ENCODE measurements around the gene ZCCHC2. TPM values are rescaled to one million over a fixed set of nuclear protein-coding genes. Genes with fewer than 3 reads are reported as not detected.

Gene ZCCHC2
- total RNA-seq (2014; rRNA removed; shearing (Covaris generic)): 7.8 and 10.5 TPM in 2 replicates

DNA sequence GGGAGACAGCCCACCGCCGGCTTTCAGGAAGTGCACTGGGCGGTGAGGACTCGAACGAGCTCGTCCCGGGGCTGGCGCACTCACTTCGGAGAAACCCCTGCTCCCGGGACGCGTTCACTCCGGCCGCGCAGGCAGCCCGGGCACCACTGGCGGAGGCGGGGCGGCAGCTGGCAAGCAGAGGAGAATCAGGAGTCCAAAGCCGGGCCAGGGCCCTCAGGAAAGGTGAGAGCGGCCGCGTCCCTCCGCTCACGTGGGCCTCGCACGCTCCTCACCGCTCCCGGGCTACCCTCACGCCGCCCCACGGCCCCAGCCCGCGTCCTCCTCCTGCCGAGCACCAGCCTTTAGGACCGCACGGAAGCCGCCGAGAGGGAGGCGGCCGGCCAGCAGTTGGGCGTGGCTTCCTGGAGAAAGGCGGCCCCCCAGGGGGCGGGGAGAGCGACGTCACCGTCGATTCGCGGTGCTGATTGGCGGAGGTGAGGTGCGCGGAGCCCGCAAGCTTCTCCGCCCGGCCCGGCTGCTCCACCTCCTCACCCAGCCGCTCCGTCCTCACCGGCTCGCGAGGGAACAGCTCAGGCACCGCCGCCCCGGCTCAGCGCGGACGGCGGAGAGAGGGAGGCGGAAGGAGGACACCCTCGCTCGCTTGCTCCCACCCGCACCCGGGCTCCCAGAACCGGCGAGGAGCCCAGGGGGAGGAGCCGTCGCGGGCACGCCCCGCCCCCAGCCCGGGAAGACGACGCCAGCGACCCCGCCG lies at the start of gene ZCCHC2:
Gene ZCCHC2 (plus strand): TSS at position 522 of the 751 bp plus-strand sequence. CDS start 400 bp downstream, outside the sequence.
- peaks cover 38% of the 10 kb centered on the region for H3K27me3 ChIP-seq (ENCODE audit: control insufficient read depth, insufficient read depth, low read length)
- H3K36me3 ChIP-seq (replicated peaks; ENCODE audit: control insufficient read depth, insufficient read depth, low read length): no peaks in the 10 kb centered on the region
- DNase-seq: peak; percentile 97
- H3K4me3 ChIP-seq (ENCODE audit: insufficient read depth, low read depth, low read length): peak within 1 kb of the TSS; percentile 85

GRCh38 chr18:62479574-62479973 lies 43.3 kb upstream of the ZCCHC2 start:
- no peaks in the 10 kb centered on the region for H3K36me3 ChIP-seq (replicated peaks; ENCODE audit: control insufficient read depth, insufficient read depth, low read length)
- H3K27me3 ChIP-seq (ENCODE audit: control insufficient read depth, insufficient read depth, low read length): no peaks in the 10 kb centered on the region
- no peak for DNase-seq
- H3K4me3 ChIP-seq (ENCODE audit: insufficient read depth, low read depth, low read length): no peak overlapping the region

DNA sequence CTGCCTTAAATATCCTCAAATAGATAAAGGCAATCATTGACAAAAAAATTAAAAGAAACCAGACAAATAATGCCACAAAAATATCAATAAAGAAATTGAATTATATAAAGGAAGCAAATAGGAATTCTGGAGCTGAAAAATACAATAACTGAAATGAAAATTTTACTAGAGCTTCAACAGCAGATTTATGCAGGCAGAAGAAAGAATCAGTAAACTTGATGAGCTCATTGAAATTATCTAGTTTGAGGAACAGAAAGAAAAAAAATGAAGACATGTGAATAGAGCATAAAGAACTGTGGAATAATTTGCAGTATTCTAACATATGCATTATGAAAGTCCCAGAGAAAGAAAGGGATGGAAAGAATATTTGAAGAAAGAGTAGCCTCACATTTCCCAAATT lies 41.9 kb upstream of the ZCCHC2 start:
- H3K36me3 ChIP-seq (replicated peaks; ENCODE audit: control insufficient read depth, insufficient read depth, low read length): no peaks in the 10 kb centered on the region
- H3K27me3 ChIP-seq (ENCODE audit: control insufficient read depth, insufficient read depth, low read length): no peaks in the 10 kb centered on the region
- no peak overlapping the region for H3K4me3 ChIP-seq (ENCODE audit: insufficient read depth, low read depth, low read length)
- DNase-seq: no peak

DNA sequence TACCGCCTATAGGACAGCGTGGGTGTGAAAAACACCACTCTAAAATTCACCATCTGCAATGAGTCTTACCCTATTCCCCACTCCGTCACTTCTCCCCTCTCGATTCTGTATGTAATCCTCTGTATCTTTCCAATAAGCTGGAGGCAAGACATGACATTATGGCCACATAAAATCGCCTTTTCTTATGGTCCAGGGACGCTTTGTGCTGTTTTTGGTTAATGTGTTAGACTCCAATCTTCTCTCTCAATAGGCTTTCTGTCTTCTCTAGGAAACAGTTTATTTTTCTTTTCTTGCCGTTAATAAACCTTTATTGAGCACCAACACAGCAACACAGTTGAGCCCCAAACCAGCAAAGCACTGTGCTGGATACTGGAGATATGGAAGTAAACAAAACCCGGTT lies 37.9 kb upstream of the ZCCHC2 start:
- no peaks in the 10 kb centered on the region for H3K27me3 ChIP-seq (ENCODE audit: control insufficient read depth, insufficient read depth, low read length)
- H3K36me3 ChIP-seq (replicated peaks; ENCODE audit: control insufficient read depth, insufficient read depth, low read length): no peaks in the 10 kb centered on the region
- DNase-seq: no peak
- no peak overlapping the region for H3K4me3 ChIP-seq (ENCODE audit: insufficient read depth, low read depth, low read length)

DNA sequence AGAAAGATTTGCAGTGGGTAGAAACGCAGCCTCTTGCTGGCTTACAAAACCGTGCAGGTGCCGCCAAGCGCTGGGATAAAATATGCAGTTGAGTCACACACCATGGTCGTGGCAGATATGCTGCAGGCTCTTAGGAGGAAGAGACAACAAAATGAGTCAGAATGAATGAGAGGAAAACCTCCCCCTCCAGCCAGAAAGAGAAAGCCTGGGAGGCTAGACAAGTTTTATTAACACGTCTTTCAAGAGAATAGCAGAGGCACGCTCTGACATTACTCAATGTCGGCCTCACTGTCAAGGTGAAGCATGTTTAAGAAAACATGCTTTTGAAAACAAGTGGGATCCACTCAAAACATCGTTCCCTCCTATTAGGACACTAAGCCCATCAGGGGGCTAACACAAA lies 37.1 kb upstream of the ZCCHC2 start:
- no peaks in the 10 kb centered on the region for H3K27me3 ChIP-seq (ENCODE audit: control insufficient read depth, insufficient read depth, low read length)
- H3K4me3 ChIP-seq (ENCODE audit: insufficient read depth, low read depth, low read length): no peak overlapping the region
- H3K36me3 ChIP-seq (replicated peaks; ENCODE audit: control insufficient read depth, insufficient read depth, low read length): no peaks in the 10 kb centered on the region
- DNase-seq: no peak

- Histone ChIP-seq H3K4me3 (ENCODE audit: insufficient read depth, low read depth, low read length) (no peak overlapping the region), H3K27me3 (ENCODE audit: control insufficient read depth, insufficient read depth, low read length) (no peaks in the 10 kb centered on the region)
- no peak for DNase-seq
These were observed 36.4 kb upstream of the ZCCHC2 start for GRCh38 chr18:62486290-62486964.

GRCh38 chr18:62487161-62487560 lies 35.7 kb upstream of the ZCCHC2 start:
- no peaks in the 10 kb centered on the region for H3K27me3 ChIP-seq (ENCODE audit: control insufficient read depth, insufficient read depth, low read length)
- no peak overlapping the region for H3K4me3 ChIP-seq (ENCODE audit: insufficient read depth, low read depth, low read length)
- no peaks in the 10 kb centered on the region for H3K36me3 ChIP-seq (replicated peaks; ENCODE audit: control insufficient read depth, insufficient read depth, low read length)
- DNase-seq: no peak

More at GRCh38 chr18:62486290-62486964, 36.4 kb upstream of the ZCCHC2 start:
- H3K36me3 ChIP-seq (replicated peaks; ENCODE audit: control insufficient read depth, insufficient read depth, low read length): no peaks in the 10 kb centered on the region

- Histone ChIP-seq H3K4me3 (ENCODE audit: insufficient read depth, low read depth, low read length) (no peak overlapping the region), H3K36me3 (replicated peaks; ENCODE audit: control insufficient read depth, insufficient read depth, low read length) (no peaks in the 10 kb centered on the region), H3K27me3 (ENCODE audit: control insufficient read depth, insufficient read depth, low read length) (no peaks in the 10 kb centered on the region)
- peak; percentile 49 for DNase-seq
These were observed 31.7 kb upstream of the ZCCHC2 start for GRCh38 chr18:62490967-62491695.

DNA sequence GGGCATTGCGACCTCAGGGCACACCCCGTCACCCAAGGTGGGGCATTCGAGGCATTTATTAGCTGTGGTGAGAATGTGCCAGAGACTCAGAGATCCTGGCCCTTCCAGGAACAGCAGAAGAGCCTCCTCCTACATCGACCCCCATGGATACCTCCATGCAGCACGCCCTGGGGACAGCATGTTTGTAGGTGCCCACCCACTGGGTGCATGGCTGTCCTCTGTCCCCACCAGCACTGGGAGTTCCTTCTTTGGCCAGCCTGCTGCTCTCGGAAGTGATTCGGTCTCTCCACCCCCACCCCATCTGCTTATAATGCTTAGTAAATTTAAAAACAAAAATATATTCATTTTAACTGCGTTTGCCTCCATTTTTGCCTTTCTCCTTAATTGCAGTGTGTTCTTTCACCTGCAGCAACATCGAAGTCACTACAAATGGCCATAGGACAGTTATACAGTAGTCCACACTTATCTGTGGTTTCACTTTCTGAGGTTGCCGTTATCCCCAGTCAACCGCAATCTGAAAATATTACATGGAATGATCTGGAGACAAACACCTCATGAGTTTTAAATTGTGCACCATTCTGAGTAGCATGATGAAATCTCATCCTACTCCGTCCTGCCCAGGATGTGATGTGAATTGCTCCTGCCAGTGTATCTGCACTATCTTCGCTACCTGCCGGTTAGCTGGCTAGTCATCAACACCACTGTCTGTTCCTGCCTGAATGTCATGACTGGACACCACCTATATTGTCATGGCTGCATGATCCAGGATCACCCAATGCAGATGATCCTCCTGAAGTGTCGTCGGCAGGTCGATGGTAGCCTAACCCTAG lies 29.6 kb upstream of the ZCCHC2 start:
- Histone ChIP-seq H3K4me3 (ENCODE audit: insufficient read depth, low read depth, low read length) (no peak overlapping the region), H3K27me3 (ENCODE audit: control insufficient read depth, insufficient read depth, low read length) (no peaks in the 10 kb centered on the region), H3K36me3 (replicated peaks; ENCODE audit: control insufficient read depth, insufficient read depth, low read length) (no peaks in the 10 kb centered on the region)
- no peak for DNase-seq

DNA sequence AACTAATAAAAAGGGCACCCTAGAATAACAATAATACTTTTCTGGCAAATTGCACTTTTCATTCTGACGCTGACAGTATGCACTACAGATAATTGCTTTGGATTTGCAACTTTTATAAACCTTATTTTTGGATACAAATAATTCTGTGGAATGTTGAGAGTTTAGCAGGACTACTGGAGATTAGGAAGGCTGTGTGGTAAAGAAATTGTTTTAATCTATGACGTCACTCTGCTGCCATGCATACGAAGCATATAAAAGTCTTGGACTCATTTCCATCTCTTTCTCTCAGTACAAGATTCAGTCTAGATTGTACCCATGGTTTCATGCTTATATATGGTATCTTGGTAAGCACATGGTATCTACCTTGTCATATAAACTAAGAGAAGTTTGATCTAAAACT lies 28.1 kb upstream of the ZCCHC2 start:
- Histone ChIP-seq H3K4me3 (ENCODE audit: insufficient read depth, low read depth, low read length) (no peak overlapping the region), H3K27me3 (ENCODE audit: control insufficient read depth, insufficient read depth, low read length) (no peaks in the 10 kb centered on the region), H3K36me3 (replicated peaks; ENCODE audit: control insufficient read depth, insufficient read depth, low read length) (no peaks in the 10 kb centered on the region)
- no peak for DNase-seq

DNA sequence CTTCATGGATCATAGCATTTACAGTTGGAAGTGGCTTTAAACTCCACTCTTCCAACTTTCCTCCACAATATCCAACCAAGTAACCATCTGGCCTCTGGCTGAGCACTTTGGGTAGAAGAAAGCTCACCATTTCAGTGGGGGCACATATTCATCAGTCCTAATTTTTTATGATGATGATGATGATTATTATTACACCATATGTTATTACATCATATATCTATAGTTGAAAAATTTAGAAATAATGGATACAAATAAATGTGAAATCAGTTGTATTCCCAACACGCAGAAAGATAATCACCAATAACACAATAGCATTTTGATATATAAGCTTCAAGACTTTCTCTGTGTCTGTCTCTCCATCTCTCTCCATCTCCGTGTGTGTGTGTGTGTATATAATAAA lies 26.6 kb upstream of the ZCCHC2 start:
- Histone ChIP-seq H3K36me3 (replicated peaks; ENCODE audit: control insufficient read depth, insufficient read depth, low read length) (no peaks in the 10 kb centered on the region), H3K27me3 (ENCODE audit: control insufficient read depth, insufficient read depth, low read length) (no peaks in the 10 kb centered on the region), H3K4me3 (ENCODE audit: insufficient read depth, low read depth, low read length) (no peak overlapping the region)
- DNase-seq: no peak

DNA sequence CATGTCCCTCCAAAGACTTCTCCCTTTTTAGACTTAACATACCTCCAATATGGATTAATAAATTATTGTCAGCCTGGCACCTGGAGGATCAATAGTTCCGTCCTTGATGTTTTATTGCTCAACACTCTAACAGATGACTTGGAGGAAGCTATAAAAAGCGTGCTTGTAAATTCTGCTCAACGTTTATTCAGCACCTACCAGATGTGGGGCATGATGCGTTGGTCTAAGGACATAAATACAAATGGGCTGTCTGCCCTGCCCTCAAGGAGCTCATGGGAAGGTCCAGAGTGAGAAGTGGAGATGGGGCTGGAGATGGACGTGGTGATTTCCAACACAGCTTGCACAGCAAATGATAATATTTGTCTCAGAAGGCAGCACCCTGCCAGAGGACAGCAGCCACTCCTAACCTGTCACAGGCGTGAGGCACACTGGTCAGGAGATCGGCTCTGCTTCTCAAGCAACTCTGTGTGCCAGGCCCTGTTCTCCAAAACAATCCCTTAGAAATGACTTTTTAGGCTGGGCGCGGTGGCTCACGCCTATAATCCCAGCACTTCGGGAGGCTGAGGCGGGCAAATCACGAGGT lies 25.5 kb upstream of the ZCCHC2 start:
- Histone ChIP-seq H3K4me3 (ENCODE audit: insufficient read depth, low read depth, low read length) (no peak overlapping the region), H3K36me3 (replicated peaks; ENCODE audit: control insufficient read depth, insufficient read depth, low read length) (no peaks in the 10 kb centered on the region), H3K27me3 (ENCODE audit: control insufficient read depth, insufficient read depth, low read length) (no peaks in the 10 kb centered on the region)
- DNase-seq: no peak

DNA sequence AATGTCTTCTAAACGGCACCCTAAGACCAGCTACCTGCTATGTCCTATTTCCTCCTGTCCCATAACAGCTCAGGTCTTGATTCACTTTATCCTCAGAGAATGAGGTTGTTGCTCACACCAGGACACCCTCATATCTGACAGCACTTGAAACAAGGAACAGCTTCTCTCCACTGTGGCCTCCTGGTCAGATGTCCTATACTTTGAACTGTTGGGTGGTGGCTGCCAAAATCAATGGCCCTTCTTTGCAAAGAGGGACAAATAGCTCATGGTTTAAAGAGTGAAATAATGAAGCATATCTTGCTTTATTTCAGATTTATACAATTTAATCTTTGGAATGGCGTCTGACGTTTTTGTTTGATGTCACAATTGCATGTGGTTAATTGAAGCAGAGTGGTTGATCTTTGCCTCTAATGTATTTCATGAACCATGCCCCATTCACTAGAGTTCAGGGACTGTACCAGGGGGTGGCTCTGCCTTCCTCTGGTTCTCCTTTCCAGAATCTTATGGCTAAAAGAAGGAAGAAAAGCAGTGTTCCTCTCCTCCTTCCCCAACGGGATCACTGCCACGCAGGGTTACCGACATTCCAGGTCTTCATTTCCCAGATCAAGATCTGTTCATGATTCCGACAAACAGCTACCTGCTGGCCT lies 24.1 kb upstream of the ZCCHC2 start:
- Histone ChIP-seq H3K4me3 (ENCODE audit: insufficient read depth, low read depth, low read length) (no peak overlapping the region), H3K36me3 (replicated peaks; ENCODE audit: control insufficient read depth, insufficient read depth, low read length) (no peaks in the 10 kb centered on the region), H3K27me3 (ENCODE audit: control insufficient read depth, insufficient read depth, low read length) (no peaks in the 10 kb centered on the region)
- DNase-seq: no peak
